B cell (primary cell): Measurements from ENCODE around the gene USP22. TPM values are rescaled to one million over a fixed set of nuclear protein-coding genes. Genes with fewer than 3 reads are reported as not detected.
A peak's percentile ranks its signal among the peaks of the same experiment; 100 is the strongest.
"Not testable (repeated sequence)": the region's sequence is repeated elsewhere in the genome, so short reads cannot be mapped to it uniquely, and the experiment has no call there.

Experiments used
- ATAC-seq: fragments of 200-7000 bp; cut with Tn5 transposase; one replicate; pipeline ENCODE4 v1.10.0; 2021; ENCODE audit warnings: low read depth, mild to moderate bottlenecking, moderate number of reproducible peaks, moderate library complexity
- CTCF ChIA-PET: fragments of 350-600 bp; sonication (Branson Sonifier 250); formaldehyde crosslinking; loops from one replicate; lab custom pipeline; 2021; ENCODE audit warnings: antibody characterized with exemption, inconsistent platforms; lab: Charles Lee
- POLR2A ChIA-PET: fragments of 350-600 bp; sonication (Branson Sonifier 250); formaldehyde crosslinking; loops from one replicate; lab custom pipeline; 2021; ENCODE audit warnings: antibody characterized with exemption; lab: Charles Lee
- DNase-seq: peaks from one replicate; pipeline ENCODE4 v3.0.0; 2013
- H2AFZ ChIP-seq: 2 replicates; pipeline ENCODE4 v1.6.1; 2012; ENCODE audit warnings: mild to moderate bottlenecking, low read depth, low read length; ENCODE audit not compliant: insufficient read depth, poor library complexity, severe bottlenecking
- H3K27ac ChIP-seq, 2 donors: 1 replicate in 1 of 2; 2 replicates in 1 of 2; pipeline ENCODE4 v1.5.1; 2012 to 2013; ENCODE audit warnings: low read length in 2 of 2, mild to moderate bottlenecking in 2 of 2, moderate library complexity in 1 of 2
- H3K27me3 ChIP-seq, 4 experiments: fragments of 200-600 bp in 1 of 4; sonication (generic) in 1 of 4; replicated peaks in 1 of 4; 1 replicate in 2 of 4; 2 replicates in 2 of 4; pipeline versions ENCODE4 v1.6.1 to v1.7.0; 2013 to 2016; ENCODE audit warnings: low read length in 3 of 4, mild to moderate bottlenecking in 2 of 4, mixed read lengths in 1 of 4, moderate library complexity in 1 of 4; ENCODE audit not compliant: insufficient read depth in 4 of 4, control insufficient read depth in 3 of 4; ENCODE audit errors: control extremely low read depth in 1 of 4
- H3K36me3 ChIP-seq, 2 experiments: replicated peaks in 1 of 2; 1 replicate in 1 of 2; 2 replicates in 1 of 2; pipeline versions ENCODE4 v1.6.1 to v1.7.1; 2013; ENCODE audit warnings: low read length in 1 of 2; ENCODE audit not compliant: insufficient read depth in 2 of 2, control insufficient read depth in 1 of 2; ENCODE audit errors: control extremely low read depth in 1 of 2, extremely low read depth in 1 of 2
- H3K4me1 ChIP-seq, 2 donors: fragments of 200-600 bp in 1 of 2; sonication (generic) in 1 of 2; 1 replicate in 1 of 2; 2 replicates in 1 of 2; pipeline versions ENCODE4 v1.5.1 to v1.6.1; 2013 to 2017; ENCODE audit warnings: low read length in 2 of 2; ENCODE audit not compliant: control insufficient read depth in 2 of 2, insufficient read depth in 2 of 2
- H3K4me2 ChIP-seq: replicated peaks from 2 replicates; pipeline ENCODE3; 2012; ENCODE audit warnings: mild to moderate bottlenecking, low read depth, low read length; ENCODE audit not compliant: poor library complexity, severe bottlenecking
- H3K4me3 ChIP-seq, 5 experiments: fragments of 200-600 bp in 1 of 5; sonication (generic) in 1 of 5; 1 replicate in 3 of 5; 2 replicates in 2 of 5; pipeline versions ENCODE4 v1.5.1 to v1.7.0; 2011 to 2016; ENCODE audit warnings: low read length in 4 of 5, mild to moderate bottlenecking in 4 of 5, low read depth in 2 of 5, control low read depth in 1 of 5, moderate library complexity in 1 of 5; ENCODE audit not compliant: insufficient read depth in 1 of 5; ENCODE audit errors: control extremely low read depth in 1 of 5, extremely low read depth in 1 of 5
- H3K79me2 ChIP-seq: fragments of 200-600 bp; sonication (generic); one replicate; pipeline ENCODE4 v1.6.0; 2016; ENCODE audit warnings: low read length; ENCODE audit not compliant: control insufficient read depth, insufficient read depth
- H3K9ac ChIP-seq: fragments of 200-600 bp; sonication (generic); 2 replicates; pipeline ENCODE4 v1.6.1; 2017; ENCODE audit warnings: mild to moderate bottlenecking, low read length, moderate library complexity
- H3K9me3 ChIP-seq, 3 donors: one replicate each; pipeline versions ENCODE4 v1.6.1 to v1.7.1; 2013; ENCODE audit warnings: low read length in 2 of 3; ENCODE audit not compliant: control insufficient read depth in 2 of 3, insufficient read depth in 1 of 3; ENCODE audit errors: control extremely low read depth in 1 of 3
- H4K20me1 ChIP-seq: 2 replicates; pipeline ENCODE4 v1.6.0; 2012; ENCODE audit warnings: mild to moderate bottlenecking, low read length; ENCODE audit not compliant: insufficient read depth, control insufficient read depth, poor library complexity, severe bottlenecking
- H3K27ac Mint-ChIP-seq: one replicate; pipeline ENCODE4 v1.8.0; 2021; ENCODE audit warnings: mixed read lengths
- H3K27me3 Mint-ChIP-seq: one replicate; pipeline ENCODE4 v1.8.0; 2021; ENCODE audit warnings: mixed read lengths
- H3K4me1 Mint-ChIP-seq: one replicate; pipeline ENCODE4 v1.8.0; 2021; ENCODE audit warnings: mixed read lengths
- H3K4me3 Mint-ChIP-seq: one replicate; pipeline ENCODE4 v1.8.0; 2021; ENCODE audit warnings: mixed read lengths
- H3K9me3 Mint-ChIP-seq: one replicate; pipeline ENCODE4 v1.8.0; 2022; ENCODE audit warnings: mixed read lengths; ENCODE audit not compliant: insufficient read depth
- EZH2 ChIP-seq: IDR thresholded peaks from 2 replicates; pipeline ENCODE4 v1.6.1; 2012; ENCODE audit warnings: borderline replicate concordance, low read depth, mild to moderate bottlenecking, moderate library complexity, low read length; ENCODE audit not compliant: insufficient read depth, poor library complexity, severe bottlenecking
- WGBS: methylation state at CpG from one replicate; pipeline ENCODE4 v1.1.5; 2013; ENCODE audit warnings: missing lambda C conversion rate; ENCODE audit not compliant: insufficient coverage; 5-methylcytosine and 5-hydroxymethylcytosine counted together
- intact Hi-C: fragments of 100-400 bp; cut with micrococcal nuclease; formaldehyde crosslinking; loops from one replicate; pipeline ENCODE4 v1.10.0; 2022
- polyA plus RNA-seq: library from polyadenylated mRNA; depleted of rRNA; stranded (reverse); fragments of >200 nt; gene quantifications from 2 replicates; pipeline ENCODE4 v1.2.3, GENCODE V29; 2012
- total RNA-seq, 2 donors: library from RNA; stranded (reverse); fragments of 120-200 nt in 1 of 2; gene quantifications; 1 replicate in 1 of 2; 2 replicates in 1 of 2; pipeline versions ENCODE4 v1.2.3 to v1.2.4, GENCODE V29; 2013 to 2022
- TF ChIP-seq, protein P1 (sequence below): fragments of 200-600 bp; IDR thresholded peaks from one replicate; pipeline ENCODE4 v1.8.0; 2022; ENCODE audit warnings: antibody characterized with exemption, mild to moderate bottlenecking

Gene USP22
- total and polyA plus RNA-seq, 2 donors (not counting 1 experiment from before 2014, with no cell fraction given), result 74.3 to 167 TPM

DNA sequence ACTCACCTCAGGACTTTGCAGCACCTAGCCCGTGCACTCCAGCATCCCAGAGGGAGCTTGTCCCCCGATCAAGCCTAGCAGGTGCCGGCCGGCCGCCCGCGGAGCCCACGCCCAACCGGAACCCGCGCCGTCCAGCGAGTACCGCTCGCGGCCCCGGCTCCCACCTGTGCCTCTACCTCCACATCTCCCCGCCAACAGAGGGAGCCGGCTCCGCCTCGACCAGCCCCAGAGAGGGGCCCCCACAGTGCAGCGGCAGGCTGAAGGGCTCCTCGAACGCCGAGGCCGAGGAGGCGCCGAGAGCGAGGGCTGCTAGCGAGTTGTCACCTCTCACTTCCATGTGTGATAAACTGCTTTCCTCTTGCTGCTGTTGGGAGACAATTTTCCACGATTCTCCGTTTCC, 42.9 kb upstream of the USP22 start:
- intact Hi-C loops, result no loop called here
- Histone ChIP-seq H4K20me1 (no peaks in the 10 kb centered on the region), H3K4me3 (peak overlapping the region in 1 of 5 experiments; percentile 7), H3K27ac (no peak overlapping the region), H3K27me3 (no peaks in the 10 kb centered on the region), H3K9ac (no peak overlapping the region), H3K4me2 (peak overlapping the region; percentile 35), H3K4me1 (peaks cover 11 to 17% of the 10 kb centered on the region in 2 donors), H2AFZ (no peak overlapping the region), H3K36me3 (no peaks in the 10 kb centered on the region), H3K9me3 (peaks cover 0 to 3% (median 0%) of the 10 kb centered on the region in 3 donors), H3K79me2 (no peaks in the 10 kb centered on the region)
- POLR2A ChIA-PET, result no interaction called here
- DNase-seq (no peak), ATAC-seq (no peak)
- CTCF ChIA-PET, result no interaction called here
- H3K4me3 Mint-ChIP-seq, result peak overlapping the region; percentile 10
- no peak overlapping the region for H3K27ac Mint-ChIP-seq
- WGBS, result 89% methylated on average over 20 of the region's 32 CpGs
- TF ChIP-seq, protein P1, sequence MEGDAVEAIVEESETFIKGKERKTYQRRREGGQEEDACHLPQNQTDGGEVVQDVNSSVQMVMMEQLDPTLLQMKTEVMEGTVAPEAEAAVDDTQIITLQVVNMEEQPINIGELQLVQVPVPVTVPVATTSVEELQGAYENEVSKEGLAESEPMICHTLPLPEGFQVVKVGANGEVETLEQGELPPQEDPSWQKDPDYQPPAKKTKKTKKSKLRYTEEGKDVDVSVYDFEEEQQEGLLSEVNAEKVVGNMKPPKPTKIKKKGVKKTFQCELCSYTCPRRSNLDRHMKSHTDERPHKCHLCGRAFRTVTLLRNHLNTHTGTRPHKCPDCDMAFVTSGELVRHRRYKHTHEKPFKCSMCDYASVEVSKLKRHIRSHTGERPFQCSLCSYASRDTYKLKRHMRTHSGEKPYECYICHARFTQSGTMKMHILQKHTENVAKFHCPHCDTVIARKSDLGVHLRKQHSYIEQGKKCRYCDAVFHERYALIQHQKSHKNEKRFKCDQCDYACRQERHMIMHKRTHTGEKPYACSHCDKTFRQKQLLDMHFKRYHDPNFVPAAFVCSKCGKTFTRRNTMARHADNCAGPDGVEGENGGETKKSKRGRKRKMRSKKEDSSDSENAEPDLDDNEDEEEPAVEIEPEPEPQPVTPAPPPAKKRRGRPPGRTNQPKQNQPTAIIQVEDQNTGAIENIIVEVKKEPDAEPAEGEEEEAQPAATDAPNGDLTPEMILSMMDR, result no peak
- TF ChIP-seq EZH2, result no peak
- no peaks in the 10 kb centered on the region for H3K27me3 Mint-ChIP-seq
- H3K4me1 Mint-ChIP-seq, result peaks cover 19% of the 10 kb centered on the region
- H3K9me3 Mint-ChIP-seq, result no peaks in the 10 kb centered on the region

DNA sequence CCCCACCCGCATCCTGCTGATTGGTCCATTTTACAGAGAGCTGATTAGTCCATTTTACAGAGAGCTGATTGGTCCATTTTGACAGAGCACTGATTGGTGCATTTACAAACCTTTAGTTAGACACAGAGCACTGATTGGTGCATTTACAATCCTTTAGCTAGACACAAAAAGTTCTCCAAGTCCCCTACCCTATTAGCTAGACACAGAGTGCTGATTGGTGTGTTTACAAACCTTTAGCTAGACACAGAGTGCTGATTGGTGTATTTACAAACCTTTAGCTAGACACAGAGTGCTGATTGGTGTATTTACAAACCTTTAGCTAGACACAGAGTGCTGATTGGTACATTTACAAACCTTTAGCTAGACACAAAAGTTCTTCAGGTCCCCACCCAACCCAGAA, 42.5 kb upstream of the USP22 start:
- H3K27me3 ChIP-seq, H3K79me2 ChIP-seq, H3K9me3 Mint-ChIP-seq, DNase-seq, POLR2A ChIA-PET, H3K4me3 ChIP-seq, H3K4me2 ChIP-seq, H3K9me3 ChIP-seq, H2AFZ ChIP-seq, H3K27me3 Mint-ChIP-seq, H4K20me1 ChIP-seq, H3K36me3 ChIP-seq, ATAC-seq, CTCF ChIA-PET, H3K9ac ChIP-seq, H3K27ac Mint-ChIP-seq, H3K27ac ChIP-seq, H3K4me3 Mint-ChIP-seq, intact Hi-C loops: not testable (repeated sequence)
- peaks cover 10 to 16% of the 10 kb centered on the region in 2 donors for H3K4me1 ChIP-seq
- peaks cover 16% of the 10 kb centered on the region for H3K4me1 Mint-ChIP-seq
- WGBS, result no CpG with 5 or more reads among the region's 1 CpG
